HCT116 (cell line): ENCODE data around the gene DCHS1. TPM values are rescaled to one million over a fixed set of nuclear protein-coding genes. Genes with fewer than 3 reads are reported as not detected.

ENCODE experiments used
- ATAC-seq: fragments of 200-7000 bp; cut with Tn5 transposase; 2 replicates; pipeline ENCODE4 v1.9.1; 2020; ENCODE audit warnings: mild to moderate bottlenecking, moderate library complexity
- BruUV-seq: library from RNA; stranded (reverse); fragments of 400-500 nt; replicated peaks from 2 replicates; lab custom pipeline; 2021; lab: Mats Ljungman, UMichigan
- CTCF ChIA-PET: fragments of 300-600 bp; sonication (Branson Sonifier 250); formaldehyde crosslinking; loops from one replicate; lab custom pipeline; 2021; ENCODE audit warnings: antibody characterized with exemption; lab: Charles Lee
- POLR2A ChIA-PET: fragments of 300-600, 350-600 bp; sonication (Branson Sonifier 250); formaldehyde crosslinking; loops from one replicate; lab custom pipeline; 2021; ENCODE audit warnings: antibody characterized with exemption; lab: Charles Lee
- RAD21 ChIA-PET, 2 experiments: fragments of 300-600 bp; sonication (Branson Sonifier 250); formaldehyde crosslinking; loops; one replicate each; lab custom pipeline; 2023; ENCODE audit warnings: low total read pairs in 2 of 2; ENCODE audit not compliant: uncharacterized antibody in 2 of 2, unreplicated experiment in 2 of 2, low non-redundant PET in 1 of 2; lab: Charles Lee
- DNase-seq: peaks from one replicate; pipeline ENCODE4 v3.0.0-alpha.2; 2010; ENCODE audit warnings: low read depth, low spot score
- H2AFZ ChIP-seq: fragments of 200-600 bp; shearing (Covaris generic), sonication (generic); 2 replicates; pipeline ENCODE4 v1.6.1; 2017; ENCODE audit warnings: low read depth, mixed run types, mixed read lengths, antibody characterized with exemption, low read length; ENCODE audit not compliant: poor library complexity, severe bottlenecking
- H3K27ac ChIP-seq: 2 replicates; pipeline ENCODE4 v1.5.1; 2012; ENCODE audit warnings: low read depth, low read length
- H3K27me3 ChIP-seq: fragments of 200-600 bp; sonication (generic); 2 replicates; pipeline ENCODE4 v1.6.1; 2016; ENCODE audit warnings: mixed run types, low read length, mixed read lengths; ENCODE audit not compliant: insufficient read depth
- H3K36me3 ChIP-seq, 2 experiments: fragments of 200-500 bp in 1 of 2; fragments of 200-600 bp in 1 of 2; sonication (Bioruptor generic) in 1 of 2; sonication (generic) in 1 of 2; 2 replicates each; pipeline versions ENCODE4 v1.5.1 to v1.6.1; 2014 to 2016; ENCODE audit warnings: low read length in 2 of 2, inconsistent platforms in 1 of 2, mixed read lengths in 1 of 2, mixed run types in 1 of 2; ENCODE audit not compliant: insufficient read depth in 2 of 2, control insufficient read depth in 1 of 2
- H3K4me1 ChIP-seq, 2 experiments: fragments of 200-600 bp in 1 of 2; sonication (generic) in 1 of 2; 2 replicates each; pipeline versions ENCODE4 v1.5.1 to v1.6.1; 2012 to 2017; ENCODE audit warnings: low read length in 2 of 2, inconsistent platforms in 1 of 2, mild to moderate bottlenecking in 1 of 2, mixed read lengths in 1 of 2, mixed run types in 1 of 2, moderate library complexity in 1 of 2; ENCODE audit not compliant: insufficient read depth in 2 of 2, control insufficient read depth in 1 of 2
- H3K4me2 ChIP-seq: fragments of 200-600 bp; sonication (generic); 2 replicates; pipeline ENCODE4 v1.6.1; 2017; ENCODE audit warnings: mixed run types, low read length, mixed read lengths
- H3K4me3 ChIP-seq, 2 experiments: fragments of 200-600 bp in 1 of 2; sonication (generic) in 1 of 2; replicated peaks in 1 of 2; 2 replicates each; pipeline ENCODE4 v1.5.1; 2011 to 2016; ENCODE audit warnings: low read length in 2 of 2, control low read depth in 1 of 2, low read depth in 1 of 2, mild to moderate bottlenecking in 1 of 2, mixed read lengths in 1 of 2, mixed run types in 1 of 2
- H3K79me2 ChIP-seq: fragments of 200-600 bp; sonication (generic); 2 replicates; pipeline ENCODE4 v1.6.1; 2017; ENCODE audit warnings: mild to moderate bottlenecking, mixed run types, low read length, moderate library complexity, mixed read lengths; ENCODE audit not compliant: insufficient read depth
- H3K9ac ChIP-seq: fragments of 200-600 bp; sonication (generic); 2 replicates; pipeline ENCODE4 v1.6.1; 2016; ENCODE audit warnings: low read length, mixed read lengths
- H3K9me2 ChIP-seq: fragments of 200-600 bp; sonication (generic), shearing (Covaris generic); 2 replicates; pipeline ENCODE4 v1.6.1; 2017; ENCODE audit warnings: mixed run types, mild to moderate bottlenecking, moderate library complexity; ENCODE audit not compliant: insufficient read depth
- H3K9me3 ChIP-seq, 2 experiments: fragments of 200-500 bp in 1 of 2; fragments of 200-600 bp in 1 of 2; sonication (Bioruptor generic) in 1 of 2; sonication (generic) in 1 of 2; 2 replicates each; pipeline ENCODE4 v1.6.1; 2014 to 2017; ENCODE audit warnings: low read length in 2 of 2, mixed read lengths in 2 of 2, inconsistent platforms in 1 of 2, low read depth in 1 of 2, mild to moderate bottlenecking in 1 of 2, mixed run types in 1 of 2, moderate library complexity in 1 of 2; ENCODE audit not compliant: control insufficient read depth in 1 of 2, insufficient read depth in 1 of 2
- H4K20me1 ChIP-seq: fragments of 200-600 bp; sonication (generic), shearing (Covaris generic); 2 replicates; pipeline ENCODE4 v1.6.1; 2017; ENCODE audit warnings: mixed run types, mild to moderate bottlenecking, moderate library complexity; ENCODE audit not compliant: insufficient read depth
- CBX3 ChIP-seq: IDR thresholded peaks from 2 replicates; pipeline ENCODE4 v1.6.1; 2012; ENCODE audit warnings: low read depth
- CEBPB ChIP-seq: IDR thresholded peaks from 2 replicates; pipeline ENCODE4 v1.6.1; 2012; ENCODE audit warnings: low read depth
- CTCF ChIP-seq, 3 experiments: fragments of 200-600 bp in 1 of 3; sonication (generic) in 1 of 3; IDR thresholded peaks in 2 of 3; conservative IDR thresholded peaks in 1 of 3; 2 replicates each; pipeline ENCODE4 v1.5.1; 2012 to 2017; ENCODE audit warnings: low read depth in 2 of 3, low read length in 2 of 3, antibody characterized with exemption in 1 of 3, borderline replicate concordance in 1 of 3, control low read depth in 1 of 3, mild to moderate bottlenecking in 1 of 3, mixed read lengths in 1 of 3, mixed run types in 1 of 3, moderate library complexity in 1 of 3; ENCODE audit not compliant: insufficient read depth in 1 of 3
- EGR1 ChIP-seq: IDR thresholded peaks from 2 replicates; pipeline ENCODE4 v1.6.1; 2012; ENCODE audit warnings: low read depth
- ELF1 ChIP-seq: IDR thresholded peaks from 2 replicates; pipeline ENCODE4 v1.6.1; 2012; ENCODE audit warnings: low read depth, borderline replicate concordance
- EZH2 ChIP-seq: fragments of 200-600 bp; sonication (generic); IDR thresholded peaks from 2 replicates; pipeline ENCODE4 v1.6.1; 2017; ENCODE audit warnings: antibody characterized with exemption, mixed run types
- EZH2phosphoT487 ChIP-seq: fragments of 200-600 bp; IDR thresholded peaks from 2 replicates; pipeline ENCODE4 v1.6.1; 2018; ENCODE audit warnings: antibody characterized with exemption, borderline replicate concordance
- FOSL1 ChIP-seq: IDR thresholded peaks from 2 replicates; pipeline ENCODE4 v1.6.1; 2012; ENCODE audit warnings: low read depth
- JUND ChIP-seq: IDR thresholded peaks from 2 replicates; pipeline ENCODE4 v1.6.1; 2012
- MAX ChIP-seq: IDR thresholded peaks from 2 replicates; pipeline ENCODE4 v1.6.1; 2012
- POLR2AphosphoS5 ChIP-seq: IDR thresholded peaks from 2 replicates; pipeline ENCODE4 v1.6.1; 2011; ENCODE audit warnings: mild to moderate bottlenecking, low read depth, low read length, moderate library complexity
- RAD21 ChIP-seq: IDR thresholded peaks from 2 replicates; pipeline ENCODE4 v1.6.1; 2012; ENCODE audit warnings: low read depth, mild to moderate bottlenecking
- REST ChIP-seq: IDR thresholded peaks from 2 replicates; pipeline ENCODE4 v1.6.1; 2012; ENCODE audit warnings: low read depth
- SIN3A ChIP-seq: IDR thresholded peaks from 2 replicates; pipeline ENCODE4 v1.6.1; 2012; ENCODE audit warnings: low read depth
- SP1 ChIP-seq: IDR thresholded peaks from 2 replicates; pipeline ENCODE4 v1.6.1; 2012; ENCODE audit warnings: low read depth
- SRF ChIP-seq: IDR thresholded peaks from 2 replicates; pipeline ENCODE4 v1.6.1; 2012; ENCODE audit warnings: low read depth
- TCF7L2 ChIP-seq: IDR thresholded peaks from 2 replicates; pipeline ENCODE4 v1.7.0; 2011; ENCODE audit warnings: borderline replicate concordance, inconsistent platforms; ENCODE audit not compliant: insufficient read depth, insufficient read length; ENCODE audit errors: extremely low read depth
- YY1 ChIP-seq: IDR thresholded peaks from 2 replicates; pipeline ENCODE4 v1.6.1; 2011; ENCODE audit warnings: low read length, low read depth, moderate library complexity, mild to moderate bottlenecking; ENCODE audit not compliant: insufficient replicate concordance; ENCODE audit errors: extremely low read depth
- ZFX ChIP-seq: fragments of 450-650 bp; IDR thresholded peaks from 2 replicates; pipeline ENCODE4 v1.6.1; 2017
- ZNF274 ChIP-seq: fragments of 200-500 bp; sonication (Bioruptor generic); IDR thresholded peaks from 2 replicates; pipeline ENCODE4 v1.6.1; 2014; ENCODE audit warnings: mild to moderate bottlenecking, low read depth, low read length, inconsistent platforms
- intact Hi-C: fragments of 100-400 bp; cut with micrococcal nuclease; formaldehyde crosslinking; loops from 2 replicates; pipeline ENCODE4 v1.10.0; 2022
- total RNA-seq: library from RNA; stranded (reverse); gene quantifications from one replicate; pipeline ENCODE4 v1.2.1, GENCODE V29; 2021; ENCODE audit not compliant: unreplicated experiment

The DCHS1 gene
- total RNA-seq, 1 experiment from 2014 or later = 0.30 TPM

- RAD21 ChIA-PET = no interaction called here
- Histone ChIP-seq H3K4me2 (peak overlapping the region; percentile 88), H3K27ac (peak overlapping the region; percentile 66), H3K9ac (peak overlapping the region; percentile 90), H3K9me3 (no peaks in the 10 kb centered on the region), H2AFZ (no peak overlapping the region), H3K4me1 (peaks cover 18 to 45% of the 10 kb centered on the region in 2 experiments), H4K20me1 (no peaks in the 10 kb centered on the region), H3K79me2 (peaks cover 91% of the 10 kb centered on the region), H3K36me3 (peaks cover 15 to 45% of the 10 kb centered on the region in 2 experiments), H3K4me3 (peak overlapping the region; percentile 81 to 96), H3K27me3 (no peaks in the 10 kb centered on the region), H3K9me2 (no peaks in the 10 kb centered on the region)
- POLR2A ChIA-PET = interaction anchor here (0.8 to 1.4 kb wide), 2 partner anchors 15 to 79 kb away, joined by 3 to 4 read pairs; partner anchors contain the start of genes MRPL17 and TPP1
- BruUV-seq = no TSS peak
- ATAC-seq (peak; percentile 40), DNase-seq (no peak)
- intact Hi-C loops = loop anchor here (1.0 to 5.0 kb wide), 4 partner anchors 72 to 225 kb away; partner anchors contain the start of genes ARFIP2, MRPL17 and TIMM10B
- CTCF ChIA-PET = interaction anchor here (0.9 to 1.4 kb wide), 3 partner anchors 73 to 225 kb away, joined by 3 to 4 read pairs (median 3); partner anchors contain the start of gene MRPL17
- TF ChIP-seq EZH2phosphoT487 (no peak), EZH2 (no peak), YY1 (no peak), MAX (no peak), SP1 (no peak), CTCF (IDR thresholded peaks at IDR 0.05 in 2 of 3, conservative IDR thresholded peaks at IDR 0.05 in 1 of 3; ENCODE audit: borderline replicate concordance in 1 of 3, insufficient read depth in 1 of 3, low read depth in 2 of 3, low read length in 2 of 3) (no peak), TCF7L2 (no peak), ZFX (no peak), POLR2AphosphoS5 (no peak), ZNF274 (no peak), RAD21 (no peak), ELF1 (no peak), REST (no peak), FOSL1 (no peak), JUND (no peak), CBX3 (no peak), SIN3A (no peak), CEBPB (no peak), SRF (no peak), EGR1 (no peak)
Measured at GRCh38 chr11:6604081-6604626, 51.5 kb downstream of the DCHS1 start.
